Measurements from ENCODE around the gene PREX1. TPM values are rescaled to one million over a fixed set of nuclear protein-coding genes. Genes with fewer than 3 reads are reported as not detected.
A peak's percentile ranks its signal among the peaks of the same experiment; 100 is the strongest.

PREX1 gene
- total and polyA plus RNA-seq, 4 donors, result 29.5 to 121 (median 69.3) TPM

- TF ChIP-seq, protein P1, sequence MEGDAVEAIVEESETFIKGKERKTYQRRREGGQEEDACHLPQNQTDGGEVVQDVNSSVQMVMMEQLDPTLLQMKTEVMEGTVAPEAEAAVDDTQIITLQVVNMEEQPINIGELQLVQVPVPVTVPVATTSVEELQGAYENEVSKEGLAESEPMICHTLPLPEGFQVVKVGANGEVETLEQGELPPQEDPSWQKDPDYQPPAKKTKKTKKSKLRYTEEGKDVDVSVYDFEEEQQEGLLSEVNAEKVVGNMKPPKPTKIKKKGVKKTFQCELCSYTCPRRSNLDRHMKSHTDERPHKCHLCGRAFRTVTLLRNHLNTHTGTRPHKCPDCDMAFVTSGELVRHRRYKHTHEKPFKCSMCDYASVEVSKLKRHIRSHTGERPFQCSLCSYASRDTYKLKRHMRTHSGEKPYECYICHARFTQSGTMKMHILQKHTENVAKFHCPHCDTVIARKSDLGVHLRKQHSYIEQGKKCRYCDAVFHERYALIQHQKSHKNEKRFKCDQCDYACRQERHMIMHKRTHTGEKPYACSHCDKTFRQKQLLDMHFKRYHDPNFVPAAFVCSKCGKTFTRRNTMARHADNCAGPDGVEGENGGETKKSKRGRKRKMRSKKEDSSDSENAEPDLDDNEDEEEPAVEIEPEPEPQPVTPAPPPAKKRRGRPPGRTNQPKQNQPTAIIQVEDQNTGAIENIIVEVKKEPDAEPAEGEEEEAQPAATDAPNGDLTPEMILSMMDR (IDR thresholded peaks at IDR 0.05; ENCODE audit: control extremely low read depth, extremely low read depth), result no peak
- H3K27me3 ChIP-seq (ENCODE audit: control insufficient read depth in 3 of 3, insufficient read depth in 3 of 3, low read length in 2 of 3), result peaks cover 0 to 15% (median 5%) of the 10 kb centered on the region in 3 donors
- no peaks in the 10 kb centered on the region for H3K9me3 ChIP-seq (ENCODE audit: control insufficient read depth in 4 of 4, insufficient read depth in 3 of 4, low read length in 3 of 4)
- H3K4me1 ChIP-seq (ENCODE audit: control insufficient read depth in 5 of 5, insufficient read depth in 5 of 5, low read length in 5 of 5), result peaks cover 0 to 37% (median 2%) of the 10 kb centered on the region in 5 donors
- no peak overlapping the region for H3K4me3 ChIP-seq
- WGBS, 2 donors, result 52 to 64% methylated on average over 9 of the region's 9 CpGs
- ATAC-seq (ENCODE audit: insufficient read depth, low FRiP score) (no peak), DNase-seq (no peak)
- no peak overlapping the region for H3K9ac ChIP-seq (ENCODE audit: insufficient read depth in 1 of 2, low read length in 2 of 2)
- peak overlapping the region in 1 of 2 donors; percentile 9 for H3K27ac ChIP-seq (ENCODE audit: low read depth in 1 of 2, low read length in 1 of 2)
- no peaks in the 10 kb centered on the region for H3K36me3 ChIP-seq (ENCODE audit: control insufficient read depth in 4 of 4, insufficient read depth in 4 of 4, low read length in 4 of 4)
These were observed 39.2 kb downstream of the PREX1 start for GRCh38 chr20:48788486-48789072.

- TF ChIP-seq, protein P1 (IDR thresholded peaks at IDR 0.05; ENCODE audit: control extremely low read depth, extremely low read depth), result no peak
- ATAC-seq (ENCODE audit: insufficient read depth, low FRiP score) (no peak), DNase-seq (peak in 1 of 3 donors; percentile 14)
- peaks cover 0 to 38% (median 4%) of the 10 kb centered on the region in 5 donors for H3K4me1 ChIP-seq (ENCODE audit: control insufficient read depth in 5 of 5, insufficient read depth in 5 of 5, low read length in 5 of 5)
- H3K4me3 ChIP-seq, result no peak overlapping the region
- H3K36me3 ChIP-seq (ENCODE audit: control insufficient read depth in 4 of 4, insufficient read depth in 4 of 4, low read length in 4 of 4), result no peaks in the 10 kb centered on the region
- no peaks in the 10 kb centered on the region for H3K9me3 ChIP-seq (ENCODE audit: control insufficient read depth in 4 of 4, insufficient read depth in 3 of 4, low read length in 3 of 4)
- H3K27ac ChIP-seq (ENCODE audit: low read depth in 1 of 2, low read length in 1 of 2), result peak overlapping the region in 1 of 2 donors; percentile 13
- H3K27me3 ChIP-seq (ENCODE audit: control insufficient read depth in 3 of 3, insufficient read depth in 3 of 3, low read length in 2 of 3), result peaks cover 0 to 16% (median 3%) of the 10 kb centered on the region in 3 donors
- no peak overlapping the region for H3K9ac ChIP-seq (ENCODE audit: insufficient read depth in 1 of 2, low read length in 2 of 2)
- WGBS, 2 donors, result 31 to 55% methylated on average over 9 of the region's 9 CpGs
These were observed 39.9 kb downstream of the PREX1 start for GRCh38 chr20:48787861-48788375.

GRCh38 chr20:48786951-48787705, 40.7 kb downstream of the PREX1 start:
- no peaks in the 10 kb centered on the region for H3K36me3 ChIP-seq (ENCODE audit: control insufficient read depth in 4 of 4, insufficient read depth in 4 of 4, low read length in 4 of 4)
- peak overlapping the region in 1 of 2 donors; percentile 8 for H3K9ac ChIP-seq (ENCODE audit: insufficient read depth in 1 of 2, low read length in 2 of 2)
- H3K27ac ChIP-seq (ENCODE audit: low read depth in 1 of 2, low read length in 1 of 2), result no peak overlapping the region
- DNase-seq (peak in 2 of 3 donors; percentile 31 to 44), ATAC-seq (ENCODE audit: insufficient read depth, low FRiP score) (no peak)
- TF ChIP-seq, protein P1 (IDR thresholded peaks at IDR 0.05; ENCODE audit: control extremely low read depth, extremely low read depth), result no peak
- H3K27me3 ChIP-seq (ENCODE audit: control insufficient read depth in 3 of 3, insufficient read depth in 3 of 3, low read length in 2 of 3), result peaks cover 0 to 18% (median 0%) of the 10 kb centered on the region in 3 donors
- H3K4me3 ChIP-seq, result no peak overlapping the region
- H3K4me1 ChIP-seq (ENCODE audit: control insufficient read depth in 5 of 5, insufficient read depth in 5 of 5, low read length in 5 of 5), result peaks cover 0 to 38% (median 4%) of the 10 kb centered on the region in 5 donors
- WGBS, 2 donors, result 42 to 48% methylated on average over 19 of the region's 19 CpGs
- no peaks in the 10 kb centered on the region for H3K9me3 ChIP-seq (ENCODE audit: control insufficient read depth in 4 of 4, insufficient read depth in 3 of 4, low read length in 3 of 4)

All from lung (tissue), 12 donors.